Vagina (tissue), 2 donors: ENCODE results near the gene LNP1.

Experiments
- POLR2A ChIP-seq, 2 donors: fragments of 450-650 bp; IDR thresholded peaks; one replicate each; pipeline ENCODE4 v1.6.1; 2017; ENCODE audit warnings: antibody characterized with exemption in 2 of 2, mild to moderate bottlenecking in 2 of 2, moderate library complexity in 2 of 2
- POLR2AphosphoS5 ChIP-seq, 2 donors: sonication (generic); formaldehyde crosslinking; IDR thresholded peaks; one replicate each; pipeline ENCODE4 v1.9.0; 2017; ENCODE audit warnings: antibody characterized with exemption in 2 of 2, mild to moderate bottlenecking in 2 of 2, low read depth in 1 of 2; ENCODE audit not compliant: insufficient read depth in 1 of 2
- TF ChIP-seq, protein P1 (sequence below), 3 experiments: fragments of 450-650 bp in 2 of 3; fragments of 200-600 bp in 1 of 3; sonication (generic) in 1 of 3; IDR thresholded peaks; one replicate each; pipeline ENCODE4 v1.5.1; 2017 to 2019; ENCODE audit warnings: antibody characterized with exemption in 3 of 3, mild to moderate bottlenecking in 2 of 3, moderate library complexity in 2 of 3

DNA sequence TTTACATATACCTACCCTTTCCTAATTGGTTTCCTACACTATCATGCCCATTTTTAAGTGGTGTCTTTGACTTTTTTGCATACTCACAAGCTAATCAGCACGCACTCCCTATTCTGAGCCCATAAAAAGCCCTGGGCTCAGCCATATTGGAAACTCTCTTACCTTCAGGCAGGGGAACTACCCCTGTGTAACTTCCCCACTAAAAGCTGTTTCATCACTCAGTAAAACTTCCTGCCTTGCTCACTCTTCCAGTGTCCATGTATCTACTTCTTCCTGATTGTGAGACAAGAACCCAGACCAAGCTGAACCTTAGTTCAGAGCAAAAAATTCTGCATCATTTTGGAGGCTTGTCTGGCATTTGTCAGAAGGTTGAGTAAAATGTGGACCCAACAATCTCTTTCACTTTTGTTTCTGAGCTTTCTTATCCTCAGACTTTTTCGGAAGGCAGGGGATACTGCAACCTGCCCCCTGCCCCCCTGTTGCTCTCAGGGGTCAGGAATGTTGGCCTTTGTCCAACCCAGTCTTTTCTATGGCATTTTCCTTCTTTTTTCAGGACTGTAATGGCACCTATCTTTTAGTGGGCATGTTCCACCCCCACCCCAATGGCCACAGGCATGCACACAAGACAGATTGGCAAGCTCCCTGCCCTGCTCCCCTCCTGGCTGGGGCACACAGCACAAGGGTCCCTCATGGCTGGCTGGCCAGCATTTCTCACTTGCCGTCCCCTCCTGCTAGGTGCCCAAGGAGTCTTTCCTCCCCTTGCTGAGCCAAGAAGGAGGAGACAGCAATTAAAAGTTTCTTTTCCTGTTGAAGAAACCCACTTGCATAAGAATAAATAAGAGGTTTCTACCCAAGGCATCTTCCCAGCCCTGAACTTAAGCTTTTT lies 64.8 kb downstream of the LNP1 start:
- TF ChIP-seq, protein P1, sequence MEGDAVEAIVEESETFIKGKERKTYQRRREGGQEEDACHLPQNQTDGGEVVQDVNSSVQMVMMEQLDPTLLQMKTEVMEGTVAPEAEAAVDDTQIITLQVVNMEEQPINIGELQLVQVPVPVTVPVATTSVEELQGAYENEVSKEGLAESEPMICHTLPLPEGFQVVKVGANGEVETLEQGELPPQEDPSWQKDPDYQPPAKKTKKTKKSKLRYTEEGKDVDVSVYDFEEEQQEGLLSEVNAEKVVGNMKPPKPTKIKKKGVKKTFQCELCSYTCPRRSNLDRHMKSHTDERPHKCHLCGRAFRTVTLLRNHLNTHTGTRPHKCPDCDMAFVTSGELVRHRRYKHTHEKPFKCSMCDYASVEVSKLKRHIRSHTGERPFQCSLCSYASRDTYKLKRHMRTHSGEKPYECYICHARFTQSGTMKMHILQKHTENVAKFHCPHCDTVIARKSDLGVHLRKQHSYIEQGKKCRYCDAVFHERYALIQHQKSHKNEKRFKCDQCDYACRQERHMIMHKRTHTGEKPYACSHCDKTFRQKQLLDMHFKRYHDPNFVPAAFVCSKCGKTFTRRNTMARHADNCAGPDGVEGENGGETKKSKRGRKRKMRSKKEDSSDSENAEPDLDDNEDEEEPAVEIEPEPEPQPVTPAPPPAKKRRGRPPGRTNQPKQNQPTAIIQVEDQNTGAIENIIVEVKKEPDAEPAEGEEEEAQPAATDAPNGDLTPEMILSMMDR (IDR thresholded peaks at IDR 0.05): no peak
- TF ChIP-seq POLR2AphosphoS5 (IDR thresholded peaks at IDR 0.05; ENCODE audit: insufficient read depth in 1 of 2, low read depth in 1 of 2) (no peak), POLR2A (IDR thresholded peaks at IDR 0.05) (no peak)
